Activated CD8-positive, alpha-beta memory T cell treated with anti-CD3 and anti-CD28 coated beads for 36 hours (primary cell): ENCODE data around the gene CDK5R1. TPM values are rescaled to one million over a fixed set of nuclear protein-coding genes. Genes with fewer than 3 reads are reported as not detected.

Experiments
- CTCF ChIA-PET: fragments of 350-600 bp; sonication (Branson Sonifier 250); formaldehyde crosslinking; loops from one replicate; lab custom pipeline; 2021; ENCODE audit warnings: antibody characterized with exemption; lab: Charles Lee
- POLR2A ChIA-PET: fragments of 350-600 bp; sonication (Branson Sonifier 250); formaldehyde crosslinking; loops from one replicate; lab custom pipeline; 2021; ENCODE audit warnings: antibody characterized with exemption; lab: Charles Lee
- total RNA-seq, 2 experiments: library from RNA; stranded (reverse); gene quantifications; one replicate each; pipeline ENCODE4 v1.2.3, GENCODE V29; 2021

Gene CDK5R1
- total RNA-seq, 2 experiments from 2014 or later, result 9.8 to 10.1 TPM

- POLR2A ChIA-PET, result interaction anchor here (2.0 kb wide), 1 partner anchor 36 kb away, joined by 9 read pairs; no protein-coding TSS in a partner anchor
- CTCF ChIA-PET, result interaction anchor here (0.5 to 2.6 kb wide), 6 partner anchors 14 to 340 kb away, joined by 3 to 12 read pairs (median 4); partner anchors contain the start of gene PSMD11
These were observed 832 bp downstream of the CDK5R1 start for GRCh38 chr17:32487473-32488176.

GRCh38 chr17:32488177-32488542 lies 1.4 kb downstream of the CDK5R1 start:
- ChIA-PET CTCF (interaction anchor here (1.1 to 2.6 kb wide), 4 partner anchors 13 to 44 kb away, joined by 3 to 12 read pairs (median 6); partner anchors contain the start of gene PSMD11), POLR2A (no interaction called here)

DNA sequence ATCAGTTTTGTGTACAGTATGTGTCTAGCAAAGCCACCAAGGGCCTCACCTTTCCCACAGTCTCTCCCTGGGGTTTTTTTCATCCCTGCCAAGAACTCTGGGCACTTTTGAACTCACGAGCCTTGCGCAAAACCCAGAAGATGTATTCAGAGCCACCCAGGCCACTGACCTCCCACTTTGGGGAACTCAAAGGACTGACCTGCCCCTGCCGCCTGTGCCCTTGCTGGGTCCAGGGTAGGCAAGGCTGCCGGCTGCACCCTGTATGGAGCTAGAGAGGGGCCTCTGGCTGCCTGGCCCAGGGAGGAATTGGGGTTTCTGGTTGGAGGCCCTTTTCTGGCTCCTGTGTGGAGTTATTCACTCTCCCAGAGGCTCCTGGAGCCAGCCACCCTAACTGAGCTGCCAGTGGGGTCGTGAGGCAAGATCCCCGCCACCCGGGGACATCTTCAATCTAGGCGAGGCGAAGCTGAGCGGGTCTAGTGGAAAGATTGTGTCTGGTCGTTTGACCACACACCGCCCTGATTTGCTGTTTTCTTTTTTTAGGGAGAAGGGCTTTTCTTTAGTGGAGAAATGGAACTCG lies 1.9 kb downstream of the CDK5R1 start:
- ChIA-PET CTCF (interaction anchor here (1.1 to 2.6 kb wide), 2 partner anchors 15 to 26 kb away, joined by 3 to 12 read pairs; no protein-coding TSS in a partner anchor), POLR2A (interaction anchor here (1.0 kb wide), 1 partner anchor 63 kb away, joined by 4 read pairs; no protein-coding TSS in a partner anchor)

DNA sequence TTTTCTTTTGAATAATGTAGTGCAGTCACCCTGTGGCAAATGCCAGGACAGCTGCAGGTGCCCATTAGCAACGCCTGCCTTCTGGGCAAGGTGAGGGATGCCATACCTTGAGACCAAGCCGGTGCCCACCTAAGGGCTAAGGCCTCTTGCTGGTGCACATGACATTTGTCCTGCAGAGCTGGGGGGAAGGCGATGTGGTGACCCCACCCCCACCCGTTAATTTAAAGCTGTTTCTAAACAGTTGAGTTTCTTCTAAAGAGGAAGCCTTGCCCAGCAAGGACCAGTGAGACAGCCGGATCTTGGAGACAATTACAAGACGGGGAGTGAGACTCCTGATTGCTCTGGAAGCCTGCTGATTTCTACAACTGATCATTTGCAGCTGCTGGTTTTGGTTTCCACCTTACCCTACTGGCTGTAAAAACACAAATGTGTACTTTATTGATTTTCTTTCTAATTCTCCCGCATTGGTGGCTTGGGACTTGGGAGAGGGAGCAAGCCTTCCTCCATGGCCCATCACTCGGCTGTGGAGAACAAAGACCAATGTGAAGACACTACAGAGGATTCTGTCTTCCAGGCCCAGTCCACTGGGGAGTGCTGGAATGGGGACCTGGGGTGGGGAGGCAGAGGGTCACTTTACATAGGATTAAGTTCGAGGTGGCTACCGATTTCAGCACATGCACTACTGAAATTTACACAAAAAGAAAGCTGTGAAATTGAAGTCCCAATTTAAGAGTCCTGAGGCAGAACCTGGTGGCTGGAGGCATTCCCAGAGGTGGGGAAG lies 2.7 kb downstream of the CDK5R1 start:
- ChIA-PET POLR2A (interaction anchor here (1.0 kb wide), 1 partner anchor 62 kb away, joined by 4 read pairs; no protein-coding TSS in a partner anchor), CTCF (no interaction called here)

- POLR2A ChIA-PET, result no interaction called here
- CTCF ChIA-PET, result no interaction called here
These were observed 3.3 kb downstream of the CDK5R1 start for GRCh38 chr17:32490101-32490482.

DNA sequence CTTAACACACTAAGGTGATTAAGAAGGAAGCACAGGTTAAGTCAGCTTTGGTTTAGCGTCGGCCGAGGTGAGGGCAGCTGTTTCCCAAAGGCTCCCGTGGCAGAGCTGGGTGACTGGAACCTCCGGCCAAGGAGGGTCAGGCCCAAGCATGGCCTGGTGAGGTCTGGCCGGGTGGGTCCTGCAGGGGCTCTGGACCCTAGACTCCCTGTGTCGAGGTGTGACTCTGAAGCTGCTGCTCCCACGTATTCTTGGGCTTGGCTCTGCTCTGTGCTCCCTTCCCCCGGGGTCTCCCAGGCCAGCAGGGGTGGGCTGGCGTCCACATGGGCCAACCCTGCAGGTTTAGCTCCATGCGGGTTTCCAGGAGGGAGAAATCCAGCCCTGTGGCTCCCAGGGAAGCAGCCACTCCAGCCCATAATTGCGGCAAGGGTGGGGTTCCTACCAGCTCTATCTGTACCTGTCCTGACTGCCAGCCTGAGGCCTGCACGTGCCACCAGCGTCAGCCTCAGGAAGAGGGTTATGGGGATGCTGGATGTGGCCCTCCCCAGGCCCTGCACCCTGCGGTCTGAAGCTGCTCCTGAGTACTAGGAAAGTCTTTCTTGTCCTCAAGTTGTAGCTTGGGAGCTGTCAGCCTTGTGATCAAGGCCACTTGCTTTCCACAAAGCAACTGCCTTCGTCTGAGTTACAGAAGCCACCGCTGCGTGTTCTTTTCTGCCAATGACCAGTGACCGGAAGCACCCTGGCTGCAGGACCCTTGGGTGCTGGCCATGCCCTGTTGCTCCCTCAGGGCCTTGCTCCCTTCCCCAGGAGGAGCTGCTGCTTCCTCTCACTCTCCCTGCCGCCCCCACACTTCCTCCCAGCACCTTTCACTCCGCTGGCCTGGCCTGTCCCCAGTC lies 4.8 kb downstream of the CDK5R1 start:
- ChIA-PET CTCF (interaction anchor here (0.5 to 0.8 kb wide), 2 partner anchors 93 to 156 kb away, joined by 3 read pairs; no protein-coding TSS in a partner anchor), POLR2A (no interaction called here)

- ChIA-PET POLR2A (no interaction called here), CTCF (interaction anchor here (0.5 kb wide), 1 partner anchor 155 kb away, joined by 3 read pairs; no protein-coding TSS in a partner anchor)
These were observed 5.4 kb downstream of the CDK5R1 start for GRCh38 chr17:32492264-32492589.

DNA sequence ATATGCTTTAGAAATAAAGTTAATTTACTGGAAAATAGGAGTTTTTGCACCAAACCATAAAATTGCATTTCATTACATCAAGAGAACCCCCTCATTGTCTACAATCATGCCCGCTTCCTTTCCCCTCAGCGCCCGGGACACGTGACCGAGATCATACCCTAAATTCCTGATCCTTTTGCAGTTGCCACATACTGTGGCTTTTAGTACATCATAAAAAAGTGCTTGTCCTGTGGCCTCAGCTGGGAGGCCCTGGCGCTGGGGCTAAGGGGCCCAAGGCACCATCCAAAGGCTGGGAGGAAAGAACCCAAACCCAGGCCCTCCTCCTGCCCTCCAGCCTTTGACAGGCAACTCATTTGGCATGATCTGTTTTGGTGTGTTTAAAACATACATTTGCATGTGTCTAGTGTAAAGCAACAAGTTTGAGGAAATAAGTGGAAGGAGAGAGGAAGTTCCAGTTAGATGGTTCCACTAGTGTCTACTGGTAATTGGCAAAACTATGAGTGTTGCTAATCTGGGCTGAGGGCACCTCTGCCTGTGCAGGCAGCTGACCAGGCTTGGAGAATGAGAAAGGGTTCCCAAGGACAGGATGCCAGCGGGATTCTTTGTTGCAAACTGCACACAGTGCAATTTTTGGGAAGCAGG lies 6.0 kb downstream of the CDK5R1 start:
- CTCF ChIA-PET, result interaction anchor here (0.5 kb wide), 1 partner anchor 155 kb away, joined by 3 read pairs; no protein-coding TSS in a partner anchor
- POLR2A ChIA-PET, result no interaction called here

- POLR2A ChIA-PET, result no interaction called here
- CTCF ChIA-PET, result no interaction called here
These were observed 6.8 kb downstream of the CDK5R1 start for GRCh38 chr17:32493571-32493970.

GRCh38 chr17:32493976-32494513 lies 7.3 kb downstream of the CDK5R1 start:
- CTCF ChIA-PET, result no interaction called here
- POLR2A ChIA-PET, result no interaction called here

DNA sequence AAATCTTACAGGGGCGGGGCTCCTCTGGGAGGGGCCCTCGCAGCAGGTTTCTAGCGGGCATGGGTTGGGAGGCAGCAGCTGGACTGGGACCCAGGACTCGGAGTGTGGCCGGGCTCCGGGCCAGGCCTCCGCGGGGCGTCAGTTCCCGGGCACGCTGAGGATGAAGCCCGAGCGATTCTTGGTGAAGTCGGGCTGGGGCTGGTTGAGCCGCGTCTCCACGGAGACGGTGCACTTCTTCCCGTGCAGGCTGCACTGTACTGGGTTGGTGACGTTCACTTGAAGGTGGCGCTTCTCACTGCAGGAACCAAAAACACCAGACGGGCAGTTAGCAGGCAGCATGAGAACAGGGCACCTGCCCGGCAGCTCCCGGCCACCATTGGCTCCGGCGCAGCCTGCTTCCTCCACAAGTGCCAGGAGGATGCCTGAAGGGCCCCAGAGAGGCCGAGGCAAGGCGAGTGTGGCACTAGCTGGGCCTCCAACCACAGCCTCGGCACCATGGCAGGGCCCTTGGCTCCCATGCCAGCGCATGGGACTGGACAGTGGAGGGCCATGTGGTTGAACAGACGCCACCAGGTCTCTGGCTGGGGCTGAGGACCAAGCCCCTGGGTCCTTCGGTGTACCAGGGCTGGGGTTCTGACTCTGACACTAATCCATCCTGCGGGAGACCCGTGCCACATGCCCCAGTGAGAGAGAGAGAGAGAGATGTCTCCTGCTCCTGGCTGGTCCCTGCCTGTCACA lies 8.0 kb downstream of the CDK5R1 start:
- CTCF ChIA-PET, result interaction anchor here (0.9 kb wide), 1 partner anchor 32 kb away, joined by 3 read pairs; no protein-coding TSS in a partner anchor
- POLR2A ChIA-PET, result no interaction called here

DNA sequence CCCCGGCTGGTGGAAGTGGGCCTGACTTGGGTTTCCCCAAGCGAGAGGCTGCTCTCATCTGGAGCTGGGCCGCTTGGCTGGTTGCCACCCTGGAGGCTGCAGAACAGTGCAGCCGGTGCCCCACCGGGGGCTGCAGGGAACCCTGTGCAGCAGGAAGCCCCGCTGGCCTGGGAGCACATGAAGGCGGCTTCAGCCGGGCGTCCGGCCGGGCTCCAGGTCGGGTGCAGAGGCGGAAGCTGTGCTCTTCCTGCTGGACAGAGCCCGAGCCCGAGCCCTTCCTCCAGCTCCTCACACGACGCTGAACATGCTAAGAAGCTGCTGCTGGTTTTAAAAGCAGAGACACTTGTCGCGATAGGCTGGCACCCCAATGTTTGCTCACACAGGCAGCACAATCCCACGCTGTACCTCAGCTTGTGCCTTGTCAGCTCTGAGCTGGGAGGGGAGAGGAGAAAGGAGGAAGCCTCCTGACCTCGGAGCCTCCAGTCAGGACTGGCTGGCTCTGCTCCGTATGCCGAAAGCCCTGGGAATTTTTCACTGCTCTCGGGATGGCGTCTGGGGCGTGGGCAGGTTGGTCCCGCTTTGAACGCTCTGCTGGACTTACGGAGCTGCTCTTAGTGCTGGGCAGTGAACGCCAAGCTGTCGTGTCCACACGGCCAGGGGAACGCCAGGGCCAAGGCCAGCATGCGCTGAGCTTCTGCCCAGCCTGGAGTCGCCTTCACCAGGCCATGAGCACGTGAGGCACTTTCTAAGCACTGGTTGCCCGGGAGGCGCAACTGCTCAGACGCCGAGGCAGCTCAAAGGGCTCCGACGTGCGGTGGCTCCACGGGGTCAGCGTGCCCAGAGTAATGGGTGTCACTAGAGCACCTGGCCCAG lies 8.8 kb downstream of the CDK5R1 start:
- CTCF ChIA-PET, result interaction anchor here (0.9 kb wide), 1 partner anchor 33 kb away, joined by 3 read pairs; no protein-coding TSS in a partner anchor

DNA sequence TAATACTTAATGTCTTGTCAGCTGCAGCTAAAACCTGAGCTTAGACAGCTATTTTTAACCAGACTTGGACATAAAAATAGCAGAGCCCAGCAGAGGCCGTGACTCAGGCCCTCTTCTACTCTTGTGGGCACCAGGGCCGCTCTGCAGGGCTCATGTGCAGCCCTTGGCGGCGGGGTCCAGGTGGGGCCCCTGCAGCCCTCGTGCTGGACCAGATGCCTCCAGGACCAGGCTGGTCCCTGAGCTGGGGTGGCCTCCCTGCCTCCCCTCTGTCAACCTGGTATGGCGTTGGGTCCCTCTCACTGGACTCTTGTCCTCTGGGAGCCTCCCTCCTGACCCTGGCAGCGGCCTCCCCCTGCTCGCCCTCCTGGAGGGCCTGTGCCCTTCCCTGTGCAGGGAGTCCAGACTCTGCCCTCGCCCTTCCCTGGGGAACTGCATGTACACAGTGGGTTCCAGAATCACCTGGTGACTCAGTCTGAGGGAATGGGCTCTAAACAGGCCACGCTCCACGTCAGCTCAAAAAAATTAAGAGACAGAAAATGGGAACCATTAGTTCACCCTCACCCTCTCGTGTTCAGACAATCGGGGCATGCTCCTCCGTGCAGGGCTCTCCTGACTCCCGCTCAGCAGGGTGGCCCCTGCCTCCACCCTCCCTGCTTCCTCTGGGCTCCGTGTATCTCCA lies 9.7 kb downstream of the CDK5R1 start:
- POLR2A ChIA-PET, result no interaction called here
- CTCF ChIA-PET, result no interaction called here

More for the DNA sequence above, 8.8 kb downstream of the CDK5R1 start:
- POLR2A ChIA-PET, result no interaction called here

- ChIA-PET CTCF (interaction anchor here (0.6 kb wide), 1 partner anchor 64 kb away, joined by 3 read pairs; no protein-coding TSS in a partner anchor), POLR2A (no interaction called here)
These were observed 10.8 kb downstream of the CDK5R1 start for GRCh38 chr17:32497431-32498205.

GRCh38 chr17:32498391-32498790 lies 11.6 kb downstream of the CDK5R1 start:
- ChIA-PET POLR2A (no interaction called here), CTCF (interaction anchor here (0.6 kb wide), 1 partner anchor 63 kb away, joined by 3 read pairs; no protein-coding TSS in a partner anchor)
